Esophagus squamous epithelium (tissue), 5 donors: ENCODE measurements around the gene CSNK1G2. TPM values are rescaled to one million over a fixed set of nuclear protein-coding genes. Genes with fewer than 3 reads are reported as not detected.

ENCODE experiments used
- DNase-seq: peaks from one replicate; lab custom pipeline; 2025; lab: John Stamatoyannopoulos, UW
- H3K27ac ChIP-seq, 4 donors: fragments of 200-600 bp; sonication (generic); one replicate each; pipeline ENCODE4 v1.5.1; 2016 to 2019; ENCODE audit warnings: mild to moderate bottlenecking in 1 of 4
- H3K27me3 ChIP-seq, 4 donors: fragments of 200-600 bp; sonication (generic); 1 replicate in 3 of 4; 2 replicates in 1 of 4; pipeline versions ENCODE4 v1.5.1 to v1.6.0; 2017 to 2021; ENCODE audit warnings: antibody characterized with exemption in 1 of 4
- H3K36me3 ChIP-seq, 3 donors: fragments of 200-600 bp; sonication (generic); one replicate each; pipeline ENCODE4 v1.5.1; 2016 to 2019
- H3K4me1 ChIP-seq, 3 donors: fragments of 200-600 bp; sonication (generic); one replicate each; pipeline ENCODE4 v1.5.1; 2017 to 2019
- H3K4me3 ChIP-seq, 4 donors: fragments of 200-600 bp; sonication (generic); 1 replicate in 3 of 4; 2 replicates in 1 of 4; pipeline ENCODE4 v1.5.1; 2016 to 2019; ENCODE audit warnings: mild to moderate bottlenecking in 2 of 4, moderate library complexity in 1 of 4
- H3K9me3 ChIP-seq, 3 donors: fragments of 200-600 bp; sonication (generic); one replicate each; pipeline ENCODE4 v1.5.1; 2016 to 2019
- CTCF ChIP-seq, 6 experiments: fragments of 450-650 bp in 4 of 6; fragments of 200-600 bp in 2 of 6; sonication (generic) in 2 of 6; IDR thresholded peaks; one replicate each; pipeline ENCODE4 v1.5.1; 2016 to 2019; ENCODE audit warnings: antibody characterized with exemption in 6 of 6, mild to moderate bottlenecking in 4 of 6, moderate library complexity in 4 of 6
- POLR2A ChIP-seq, 4 donors: fragments of 450-650 bp; IDR thresholded peaks; one replicate each; pipeline ENCODE4 v1.6.1; 2017; ENCODE audit warnings: antibody characterized with exemption in 4 of 4, mild to moderate bottlenecking in 4 of 4, moderate library complexity in 3 of 4
- WGBS, 2 donors: methylation state at CpG; one replicate each; pipeline ENCODE4 v1.1.5; 2018; 5-methylcytosine and 5-hydroxymethylcytosine counted together
- intact Hi-C: fragments of 100-400 bp; cut with DNase I; formaldehyde crosslinking; loops from one replicate; pipeline ENCODE4 v1.15.0; 2022
- small RNA-seq, 4 donors: library from RNA; depleted of rRNA; stranded (forward); fragments of <200 nt; gene quantifications; one replicate each; pipeline ENCODE3, GENCODE V24; 2016
- total RNA-seq, 4 donors: library from RNA; depleted of rRNA; stranded (reverse); fragments of >200 nt; gene quantifications; one replicate each; pipeline ENCODE4 v1.1.0, GENCODE V29; 2016
- donor health status: DM: yes; HTN: yes; CAD: no.

The CSNK1G2 gene
- total RNA-seq, 4 donors from 2014 or later: 40.4 to 68.9 (median 60.3) TPM

GRCh38 chr19:2021453-2022140 lies 80.6 kb downstream of the CSNK1G2 start:
- Histone ChIP-seq H3K9me3 (peaks cover 0 to 4% (median 0%) of the 10 kb centered on the region in 3 donors), H3K4me3 (no peak overlapping the region), H3K27ac (no peak overlapping the region), H3K36me3 (no peaks in the 10 kb centered on the region), H3K4me1 (peaks cover under 1 to 18% (median under 1%) of the 10 kb centered on the region in 3 donors), H3K27me3 (no peaks in the 10 kb centered on the region)
- no peak for DNase-seq
- WGBS, 2 donors: 82 to 83% methylated on average over 2 of the region's 4 CpGs
- intact Hi-C loops: loop anchor here (5.0 kb wide), 1 partner anchor 46 kb away; no protein-coding TSS in a partner anchor
- TF ChIP-seq CTCF (IDR thresholded peaks at IDR 0.05): no peak
- TF ChIP-seq POLR2A (IDR thresholded peaks at IDR 0.05): no peak

GRCh38 chr19:2022289-2022688 lies 81.3 kb downstream of the CSNK1G2 start:
- intact Hi-C loops: loop anchor here (5.0 kb wide), 1 partner anchor 45 kb away; no protein-coding TSS in a partner anchor
- WGBS, 2 donors: 93 to 95% methylated on average over 2 of the region's 2 CpGs

GRCh38 chr19:2026770-2027169 lies 85.8 kb downstream of the CSNK1G2 start:
- no peaks in the 10 kb centered on the region for H3K36me3 ChIP-seq
- peaks cover 0 to 4% (median 0%) of the 10 kb centered on the region in 3 donors for H3K9me3 ChIP-seq
- H3K4me1 ChIP-seq: peaks cover 31 to 43% (median 31%) of the 10 kb centered on the region in 3 donors
- H3K27ac ChIP-seq: peak overlapping the region; percentile 64 to 89 (median 78)
- DNase-seq: no peak
- no peaks in the 10 kb centered on the region for H3K27me3 ChIP-seq
- H3K4me3 ChIP-seq: no peak overlapping the region
- TF ChIP-seq CTCF (IDR thresholded peaks at IDR 0.05): no peak
- TF ChIP-seq POLR2A (IDR thresholded peaks at IDR 0.05): no peak
- intact Hi-C loops: no loop called here
- WGBS, 2 donors: 85 to 93% methylated on average over 10 of the region's 10 CpGs

More at GRCh38 chr19:2022289-2022688, 81.3 kb downstream of the CSNK1G2 start:
- H3K27me3 ChIP-seq: no peaks in the 10 kb centered on the region
- no peaks in the 10 kb centered on the region for H3K36me3 ChIP-seq
- no peak for TF ChIP-seq POLR2A (IDR thresholded peaks at IDR 0.05)
- DNase-seq: no peak
- peaks cover 0 to 19% (median 4%) of the 10 kb centered on the region in 3 donors for H3K4me1 ChIP-seq
- H3K9me3 ChIP-seq: peaks cover 0 to 4% (median 0%) of the 10 kb centered on the region in 3 donors
- no peak overlapping the region for H3K27ac ChIP-seq
- H3K4me3 ChIP-seq: no peak overlapping the region

- no peaks in the 10 kb centered on the region for H3K27me3 ChIP-seq
- 49 to 50% methylated on average over 9 of the region's 9 CpGs for WGBS, 2 donors
- H3K27ac ChIP-seq: peak overlapping the region; percentile 64 to 89 (median 78)
- H3K9me3 ChIP-seq: peaks cover 0 to 4% (median 0%) of the 10 kb centered on the region in 3 donors
- H3K4me1 ChIP-seq: peaks cover 32 to 49% (median 37%) of the 10 kb centered on the region in 3 donors
- intact Hi-C loops: no loop called here
- H3K4me3 ChIP-seq: no peak overlapping the region
- no peak for DNase-seq
- no peaks in the 10 kb centered on the region for H3K36me3 ChIP-seq
- TF ChIP-seq POLR2A (IDR thresholded peaks at IDR 0.05) (no peak), CTCF (IDR thresholded peaks at IDR 0.05) (peak in 1 of 6 experiments; percentile 22)
Measured at GRCh38 chr19:2027361-2027760, 86.4 kb downstream of the CSNK1G2 start.

Small RNA genes within 50 kb of the gene (small RNA-seq; reads per million reads assigned to genes)
- 0 reads per million in 4 donors for gene AC007136.1

Other genes starting within 250 kb of the CSNK1G2 start
- gene ONECUT3, start 187.7 kb upstream of the CSNK1G2 start, total RNA-seq: not detected
- gene ATP8B3, start 128.9 kb upstream of the CSNK1G2 start, total RNA-seq: 1 to 10 TPM in 2 of 4 donors, under 1 TPM in 2; 0.57 to 3.0 (median 1.4) TPM
- gene REXO1, start 92.7 kb upstream of the CSNK1G2 start, total RNA-seq: 10 to 100 TPM in 3 of 4 donors, 1 to 10 TPM in 1; 7.5 to 16.4 (median 15.4) TPM
- gene KLF16, start 77.6 kb upstream of the CSNK1G2 start, total RNA-seq: 10 to 100 TPM in 1 of 4 donors, 1 to 10 TPM in 3; 8.3 to 13.5 (median 9.1) TPM
- gene ABHD17A, start 55.7 kb upstream of the CSNK1G2 start, total RNA-seq: 10 to 100 TPM; 78.4 to 91.7 (median 82.9) TPM
- 10 to 100 TPM in 2 of 4 donors, 1 to 10 TPM in 2; 4.7 to 20.4 (median 11.1) TPM for gene ADAT3, start 35.8 kb upstream of the CSNK1G2 start, total RNA-seq
- 100 to 1,000 TPM in 1 of 4 donors, 10 to 100 TPM in 3; 49.8 to 144 (median 83.9) TPM for gene SCAMP4, start 35.8 kb upstream of the CSNK1G2 start, total RNA-seq
- gene BTBD2, start 74.5 kb downstream of the CSNK1G2 start, total RNA-seq: 10 to 100 TPM; 42.3 to 79.0 (median 63.8) TPM
- 100 to 1,000 TPM; 147 to 300 (median 189) TPM for gene MKNK2, start 110.1 kb downstream of the CSNK1G2 start, total RNA-seq
- gene MOB3A, start 155.2 kb downstream of the CSNK1G2 start, total RNA-seq: 10 to 100 TPM; 22.9 to 26.9 (median 23.6) TPM
- gene IZUMO4, start 155.7 kb downstream of the CSNK1G2 start, total RNA-seq: 10 to 100 TPM in 1 of 4 donors, 1 to 10 TPM in 2, not detected in 1; 3.0 to 11.4 (median 3.2) TPM
- gene AP3D1, start 210.4 kb downstream of the CSNK1G2 start, total RNA-seq: 10 to 100 TPM; 47.7 to 99.9 (median 71.8) TPM
- gene DOT1L, start 222.8 kb downstream of the CSNK1G2 start, total RNA-seq: 10 to 100 TPM in 3 of 4 donors, 1 to 10 TPM in 1; 8.5 to 24.4 (median 17.0) TPM